Esophagus squamous epithelium (tissue), 5 donors: ENCODE results near the gene PBX2. TPM values are rescaled to one million over a fixed set of nuclear protein-coding genes. Genes with fewer than 3 reads are reported as not detected.

Source experiments
- DNase-seq: peaks from one replicate; lab custom pipeline; 2025; lab: John Stamatoyannopoulos, UW
- H3K27ac ChIP-seq, 4 donors: fragments of 200-600 bp; sonication (generic); one replicate each; pipeline ENCODE4 v1.5.1; 2016 to 2019; ENCODE audit warnings: mild to moderate bottlenecking in 1 of 4
- H3K27me3 ChIP-seq, 4 donors: fragments of 200-600 bp; sonication (generic); 1 replicate in 3 of 4; 2 replicates in 1 of 4; pipeline versions ENCODE4 v1.5.1 to v1.6.0; 2017 to 2021; ENCODE audit warnings: antibody characterized with exemption in 1 of 4
- H3K36me3 ChIP-seq, 3 donors: fragments of 200-600 bp; sonication (generic); one replicate each; pipeline ENCODE4 v1.5.1; 2016 to 2019
- H3K4me1 ChIP-seq, 3 donors: fragments of 200-600 bp; sonication (generic); one replicate each; pipeline ENCODE4 v1.5.1; 2017 to 2019
- H3K4me3 ChIP-seq, 4 donors: fragments of 200-600 bp; sonication (generic); 1 replicate in 3 of 4; 2 replicates in 1 of 4; pipeline ENCODE4 v1.5.1; 2016 to 2019; ENCODE audit warnings: mild to moderate bottlenecking in 2 of 4, moderate library complexity in 1 of 4
- H3K9me3 ChIP-seq, 3 donors: fragments of 200-600 bp; sonication (generic); one replicate each; pipeline ENCODE4 v1.5.1; 2016 to 2019
- POLR2A ChIP-seq, 4 donors: fragments of 450-650 bp; IDR thresholded peaks; one replicate each; pipeline ENCODE4 v1.6.1; 2017; ENCODE audit warnings: antibody characterized with exemption in 4 of 4, mild to moderate bottlenecking in 4 of 4, moderate library complexity in 3 of 4
- WGBS, 2 donors: methylation state at CpG; one replicate each; pipeline ENCODE4 v1.1.5; 2018; 5-methylcytosine and 5-hydroxymethylcytosine counted together
- intact Hi-C: fragments of 100-400 bp; cut with DNase I; formaldehyde crosslinking; loops from one replicate; pipeline ENCODE4 v1.15.0; 2022
- total RNA-seq, 4 donors: library from RNA; depleted of rRNA; stranded (reverse); fragments of >200 nt; gene quantifications; one replicate each; pipeline ENCODE4 v1.1.0, GENCODE V29; 2016
- TF ChIP-seq, protein P1 (sequence below), 6 experiments: fragments of 450-650 bp in 4 of 6; fragments of 200-600 bp in 2 of 6; sonication (generic) in 2 of 6; IDR thresholded peaks; one replicate each; pipeline ENCODE4 v1.5.1; 2016 to 2019; ENCODE audit warnings: antibody characterized with exemption in 6 of 6, mild to moderate bottlenecking in 4 of 6, moderate library complexity in 4 of 6
- donor health status: DM: yes; HTN: yes; CAD: no.

Gene PBX2
- total RNA-seq, 4 donors from 2014 or later = 27.1 to 40.2 (median 28.9) TPM

DNA sequence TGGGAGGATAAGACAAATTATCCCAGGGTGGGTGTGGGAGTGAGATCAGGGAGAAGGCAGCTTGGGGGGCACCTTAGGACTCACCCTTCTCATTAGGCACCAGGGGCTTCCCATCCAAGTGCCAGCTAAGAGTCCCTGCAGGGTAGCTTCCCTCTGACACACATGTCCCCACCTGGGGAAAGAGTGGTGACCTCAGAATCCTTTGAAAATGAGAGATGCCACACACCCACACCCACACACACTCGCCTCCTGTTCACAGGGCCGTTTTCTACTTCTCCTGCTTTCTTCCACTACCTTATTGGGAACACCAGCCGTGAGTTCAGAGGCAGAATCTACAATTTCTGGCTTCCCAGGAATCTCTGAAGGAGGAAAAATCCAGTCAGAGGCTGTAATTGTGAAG is 7.0 kb downstream of the PBX2 start:
- Histone ChIP-seq H3K36me3 (peaks cover 15 to 71% (median 19%) of the 10 kb centered on the region in 3 donors), H3K4me1 (peaks cover 14 to 79% (median 44%) of the 10 kb centered on the region in 3 donors)
- intact Hi-C loops = no loop called here

DNA sequence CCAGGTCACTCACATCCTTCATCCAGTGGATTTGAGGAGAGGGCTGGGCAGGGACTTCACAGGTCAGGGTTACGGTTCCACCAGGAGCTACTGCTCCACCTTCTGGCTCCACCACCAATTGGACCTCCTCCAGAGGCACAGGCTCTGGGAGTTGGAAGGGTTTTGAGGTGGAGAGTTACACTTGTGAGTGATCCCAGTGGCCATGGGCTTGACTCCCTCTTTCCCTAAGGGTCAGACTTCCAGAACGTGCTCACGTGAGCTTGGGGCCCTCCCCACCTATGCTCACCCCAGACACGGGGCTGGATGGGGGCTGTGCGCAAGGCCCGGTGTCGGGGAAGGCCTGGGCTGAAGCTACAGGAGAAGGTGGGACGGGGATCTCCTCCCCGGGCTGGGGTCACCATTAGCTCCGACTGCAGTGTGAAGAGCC is 7.4 kb downstream of the PBX2 start:
- DNase-seq = no peak
- peaks cover 10 to 74% (median 39%) of the 10 kb centered on the region in 3 donors for H3K4me1 ChIP-seq
- H3K9me3 ChIP-seq = no peaks in the 10 kb centered on the region
- H3K4me3 ChIP-seq = no peak overlapping the region
- intact Hi-C loops = no loop called here
- peak overlapping the region; percentile 14 to 99 (median 46) for H3K27ac ChIP-seq
- no peaks in the 10 kb centered on the region for H3K27me3 ChIP-seq
- peaks cover 12 to 67% (median 19%) of the 10 kb centered on the region in 3 donors for H3K36me3 ChIP-seq
- TF ChIP-seq, protein P1, sequence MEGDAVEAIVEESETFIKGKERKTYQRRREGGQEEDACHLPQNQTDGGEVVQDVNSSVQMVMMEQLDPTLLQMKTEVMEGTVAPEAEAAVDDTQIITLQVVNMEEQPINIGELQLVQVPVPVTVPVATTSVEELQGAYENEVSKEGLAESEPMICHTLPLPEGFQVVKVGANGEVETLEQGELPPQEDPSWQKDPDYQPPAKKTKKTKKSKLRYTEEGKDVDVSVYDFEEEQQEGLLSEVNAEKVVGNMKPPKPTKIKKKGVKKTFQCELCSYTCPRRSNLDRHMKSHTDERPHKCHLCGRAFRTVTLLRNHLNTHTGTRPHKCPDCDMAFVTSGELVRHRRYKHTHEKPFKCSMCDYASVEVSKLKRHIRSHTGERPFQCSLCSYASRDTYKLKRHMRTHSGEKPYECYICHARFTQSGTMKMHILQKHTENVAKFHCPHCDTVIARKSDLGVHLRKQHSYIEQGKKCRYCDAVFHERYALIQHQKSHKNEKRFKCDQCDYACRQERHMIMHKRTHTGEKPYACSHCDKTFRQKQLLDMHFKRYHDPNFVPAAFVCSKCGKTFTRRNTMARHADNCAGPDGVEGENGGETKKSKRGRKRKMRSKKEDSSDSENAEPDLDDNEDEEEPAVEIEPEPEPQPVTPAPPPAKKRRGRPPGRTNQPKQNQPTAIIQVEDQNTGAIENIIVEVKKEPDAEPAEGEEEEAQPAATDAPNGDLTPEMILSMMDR (IDR thresholded peaks at IDR 0.05) = no peak
- no peak for TF ChIP-seq POLR2A (IDR thresholded peaks at IDR 0.05)
- 73 to 78% methylated on average over 1 to 2 of the region's 10 CpGs for WGBS, 2 donors

More for the DNA sequence above, 7.0 kb downstream of the PBX2 start:
- no peak for TF ChIP-seq POLR2A (IDR thresholded peaks at IDR 0.05)
- TF ChIP-seq, protein P1 (IDR thresholded peaks at IDR 0.05) = no peak
- 63 to 79% methylated on average over 3 of the region's 3 CpGs for WGBS, 2 donors
- Histone ChIP-seq H3K27ac (peak overlapping the region in 3 of 4 donors; percentile 66 to 99 (median 99)), H3K9me3 (no peaks in the 10 kb centered on the region), H3K27me3 (no peaks in the 10 kb centered on the region), H3K4me3 (no peak overlapping the region)
- DNase-seq = no peak

DNA sequence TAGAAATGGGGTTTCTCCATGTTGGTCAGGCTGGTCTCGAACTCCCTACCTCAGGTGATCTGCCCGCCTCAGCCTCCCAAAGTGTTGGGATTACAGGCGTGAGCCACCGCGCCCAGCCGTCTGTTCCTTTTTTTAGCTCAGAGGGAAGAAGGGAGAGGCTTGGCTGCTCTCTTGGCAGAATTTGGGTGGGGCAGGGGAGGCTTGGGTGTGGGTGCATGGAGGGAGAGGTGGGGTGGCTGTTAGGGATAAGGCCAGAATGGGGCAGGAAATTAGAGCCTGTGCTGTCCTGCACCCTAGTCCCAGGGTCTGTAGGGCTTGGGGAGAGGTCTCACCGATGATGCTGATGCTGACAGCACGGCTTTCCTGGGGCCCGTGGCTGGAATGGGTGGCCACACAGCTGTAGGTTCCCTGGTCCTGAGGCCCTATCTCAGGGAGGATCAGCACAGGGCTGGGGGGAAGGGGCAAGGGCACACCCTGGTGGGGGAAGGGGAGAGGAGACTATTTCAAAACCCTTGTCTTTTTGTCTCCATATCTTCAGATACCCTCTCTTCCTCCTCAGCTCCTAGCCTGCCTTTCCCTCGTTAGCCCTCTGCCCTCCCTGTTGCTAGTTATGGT is 8.0 kb downstream of the PBX2 start:
- H3K4me3 ChIP-seq = no peak overlapping the region
- peaks cover 10 to 73% (median 37%) of the 10 kb centered on the region in 3 donors for H3K4me1 ChIP-seq
- DNase-seq = no peak
- H3K27ac ChIP-seq = peak overlapping the region; percentile 14 to 99 (median 24)
- H3K27me3 ChIP-seq = no peaks in the 10 kb centered on the region
- intact Hi-C loops = no loop called here
- H3K9me3 ChIP-seq = no peaks in the 10 kb centered on the region
- 84 to 91% methylated on average over 3 to 7 of the region's 10 CpGs for WGBS, 2 donors
- TF ChIP-seq POLR2A (IDR thresholded peaks at IDR 0.05) = no peak
- TF ChIP-seq, protein P1 (IDR thresholded peaks at IDR 0.05) = no peak
- peaks cover 6 to 61% (median 14%) of the 10 kb centered on the region in 3 donors for H3K36me3 ChIP-seq

DNA sequence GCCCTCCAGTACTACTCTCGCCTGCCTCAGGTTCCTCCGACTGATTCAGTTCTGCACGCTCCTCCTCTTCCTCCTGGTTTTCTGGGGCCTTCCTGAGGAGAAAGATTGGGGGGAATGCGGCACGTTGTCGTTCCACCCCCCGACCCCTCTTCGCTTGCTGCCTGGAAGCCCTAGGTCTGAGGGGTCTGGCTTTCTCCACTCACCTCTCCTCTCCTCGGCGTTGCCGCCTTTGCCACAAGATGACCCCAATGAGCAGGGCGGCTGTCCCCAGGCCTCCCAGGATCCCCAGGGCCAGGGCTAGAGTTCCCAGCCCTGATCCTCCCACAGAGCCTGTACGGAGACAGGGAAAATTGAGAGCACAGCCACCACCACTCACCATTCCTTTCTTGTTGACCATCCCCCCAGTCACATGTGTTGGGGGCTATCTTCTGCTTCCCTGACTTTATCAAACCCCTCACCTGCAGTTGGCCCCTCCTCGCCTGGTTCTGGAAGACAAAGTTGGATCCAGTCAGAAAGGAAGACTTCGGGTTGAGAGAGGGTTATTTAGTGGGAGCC is 8.8 kb downstream of the PBX2 start:
- DNase-seq = no peak
- Histone ChIP-seq H3K4me1 (peaks cover 17 to 73% (median 39%) of the 10 kb centered on the region in 3 donors), H3K36me3 (peaks cover 6 to 53% (median 6%) of the 10 kb centered on the region in 3 donors), H3K27me3 (no peaks in the 10 kb centered on the region), H3K9me3 (no peaks in the 10 kb centered on the region), H3K27ac (peak overlapping the region in 3 of 4 donors; percentile 9 to 99 (median 14)), H3K4me3 (no peak overlapping the region)
- 93% methylated on average over 14 of the region's 15 CpGs for WGBS, 2 donors
- intact Hi-C loops = no loop called here
- TF ChIP-seq POLR2A (IDR thresholded peaks at IDR 0.05) = no peak
- TF ChIP-seq, protein P1 (IDR thresholded peaks at IDR 0.05) = no peak

DNA sequence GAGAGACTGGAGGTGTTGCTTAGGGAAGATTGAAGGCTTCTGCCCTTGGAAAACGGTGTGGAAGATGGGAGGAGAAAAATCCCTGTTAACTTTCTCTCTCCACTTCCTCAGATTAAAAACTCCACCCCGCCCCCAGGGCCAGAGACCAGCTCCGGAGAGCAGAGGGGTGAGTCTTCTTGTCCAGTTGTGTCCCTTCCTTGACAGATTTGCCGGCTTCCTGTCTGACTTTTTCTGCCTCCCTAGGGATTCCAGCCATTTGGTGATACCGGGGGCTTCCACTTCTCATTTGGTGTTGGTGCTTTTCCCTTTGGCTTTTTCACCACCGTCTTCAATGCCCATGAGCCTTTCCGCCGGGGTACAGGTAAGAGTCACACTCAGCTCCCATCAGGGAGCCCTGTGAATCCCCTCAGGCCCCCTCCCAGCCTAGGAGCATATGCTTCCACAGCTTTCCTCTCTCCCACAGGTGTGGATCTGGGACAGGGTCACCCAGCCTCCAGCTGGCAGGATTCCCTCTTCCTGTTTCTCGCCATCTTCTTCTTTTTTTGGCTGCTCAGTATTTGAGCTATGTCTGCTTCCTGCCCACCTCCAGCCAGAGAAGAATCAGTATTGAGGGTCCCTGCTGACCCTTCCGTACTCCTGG is 10.1 kb downstream of the PBX2 start:
- peak overlapping the region in 1 of 4 donors; percentile 66 for H3K4me3 ChIP-seq
- intact Hi-C loops = no loop called here
- WGBS, 2 donors = 58 to 64% methylated on average over 10 of the region's 10 CpGs

More for the DNA sequence above, 10.1 kb downstream of the PBX2 start:
- H3K4me1 ChIP-seq = peaks cover 26 to 70% (median 40%) of the 10 kb centered on the region in 3 donors
- DNase-seq = no peak
- no peak for TF ChIP-seq POLR2A (IDR thresholded peaks at IDR 0.05)
- TF ChIP-seq, protein P1 (IDR thresholded peaks at IDR 0.05) = no peak
- peaks cover 6 to 49% (median 6%) of the 10 kb centered on the region in 3 donors for H3K36me3 ChIP-seq
- no peaks in the 10 kb centered on the region for H3K27me3 ChIP-seq
- H3K9me3 ChIP-seq = no peaks in the 10 kb centered on the region
- H3K27ac ChIP-seq = peak overlapping the region in 3 of 4 donors; percentile 40 to 97 (median 96)
